Measurements from ENCODE around the gene PARVB. TPM values are rescaled to one million over a fixed set of nuclear protein-coding genes. Genes with fewer than 3 reads are reported as not detected.

The PARVB gene
- total RNA-seq, 2 donors from 2014 or later = 7.3 to 9.2 TPM

DNA sequence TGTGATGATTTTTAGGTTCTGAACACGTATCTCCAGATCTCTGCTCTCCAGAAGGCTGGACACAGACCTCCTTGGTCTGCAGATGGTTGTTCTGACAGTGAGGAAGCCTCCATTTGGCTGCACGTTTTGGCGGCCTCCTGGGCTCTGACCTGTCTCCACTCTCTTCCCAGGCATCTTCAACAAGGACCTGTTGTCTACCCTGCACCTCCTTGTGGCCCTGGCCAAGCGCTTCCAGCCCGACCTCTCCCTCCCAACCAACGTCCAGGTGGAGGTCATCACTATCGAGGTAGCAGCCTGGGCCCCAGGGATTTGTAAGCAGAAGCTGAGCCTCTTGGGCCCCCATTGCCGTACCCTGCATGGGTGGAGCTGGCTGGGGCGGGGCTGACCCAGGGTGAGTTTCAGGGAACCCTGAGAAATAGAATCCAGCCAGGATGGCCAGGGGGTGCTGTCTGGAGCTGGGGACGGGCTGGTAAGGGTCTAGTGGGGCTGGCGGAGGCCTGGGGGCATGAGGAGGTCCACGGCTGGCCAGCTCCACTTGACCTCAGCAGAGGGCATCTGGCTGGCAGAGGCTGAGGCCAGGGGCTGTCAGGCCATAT is 166.4 kb downstream of the PARVB start:
- no peaks in the 10 kb centered on the region for H3K27me3 ChIP-seq
- H3K9me3 ChIP-seq = no peaks in the 10 kb centered on the region
- DNase-seq (no peak), ATAC-seq (no peak)
- H3K27ac ChIP-seq = no peak overlapping the region
- TF ChIP-seq CTCF (IDR thresholded peaks at IDR 0.05) (no peak), POLR2A (IDR thresholded peaks at IDR 0.05) (no peak)
- intact Hi-C loops (cut with DNase I) = no loop called here
- no peaks in the 10 kb centered on the region for H3K36me3 ChIP-seq (replicated peaks in 1 of 2; ENCODE audit: insufficient read depth in 1 of 2, low read depth in 2 of 2)
- H3K4me1 ChIP-seq = no peaks in the 10 kb centered on the region
- no peak overlapping the region for H3K4me3 ChIP-seq
- WGBS, 2 donors = 52 to 58% methylated on average over 6 to 12 of the region's 12 CpGs

- 59 to 60% methylated on average over 8 to 9 of the region's 9 CpGs for WGBS, 2 donors
- ATAC-seq (no peak), DNase-seq (no peak)
Measured at GRCh38 chr22:44191036-44191454, 166.9 kb downstream of the PARVB start.

DNA sequence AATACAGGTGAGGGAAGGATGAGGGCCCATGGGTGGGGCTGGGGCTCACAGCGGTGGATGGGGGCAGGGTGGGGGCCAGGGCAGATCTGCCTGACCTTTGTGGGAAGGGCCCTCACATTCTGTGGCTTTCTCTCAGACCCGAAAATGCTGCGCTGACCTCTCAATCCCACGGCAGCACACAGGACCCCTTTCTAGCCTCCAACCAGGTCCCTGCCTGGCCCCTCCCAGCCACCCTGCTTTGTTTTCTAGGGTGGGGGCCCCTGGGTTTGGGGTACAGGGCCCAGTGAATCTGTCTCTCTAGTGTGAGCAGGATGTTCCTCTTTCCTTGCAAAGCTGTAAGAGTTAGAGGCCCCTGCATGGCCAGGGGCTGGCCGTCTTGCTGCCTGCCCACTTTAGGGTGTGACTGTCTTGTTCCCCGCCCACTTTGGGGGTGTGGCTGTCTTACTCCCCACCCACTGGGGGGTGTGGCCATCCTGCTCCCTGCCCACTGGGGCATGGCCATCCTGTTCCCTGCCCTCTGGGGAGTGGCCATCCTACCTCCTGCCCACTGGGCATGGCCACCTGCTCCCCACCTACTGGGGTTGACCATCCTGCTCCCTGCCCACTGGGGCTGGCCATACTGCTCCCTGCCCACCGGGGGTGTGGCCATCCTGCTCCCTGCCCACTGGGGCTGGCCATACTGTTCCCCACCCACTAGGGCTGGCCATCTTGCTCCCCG is 168.2 kb downstream of the PARVB start:
- ATAC-seq (no peak), DNase-seq (no peak)
- no peak for TF ChIP-seq POLR2A (IDR thresholded peaks at IDR 0.05)
- TF ChIP-seq CTCF (IDR thresholded peaks at IDR 0.05) = no peak
- no peaks in the 10 kb centered on the region for H3K27me3 ChIP-seq
- intact Hi-C loops (cut with DNase I) = no loop called here
- no peaks in the 10 kb centered on the region for H3K36me3 ChIP-seq (replicated peaks in 1 of 2; ENCODE audit: insufficient read depth in 1 of 2, low read depth in 2 of 2)
- no peaks in the 10 kb centered on the region for H3K9me3 ChIP-seq
- 73 to 75% methylated on average over 6 to 8 of the region's 8 CpGs for whole genome bisulfite sequencing, 2 donors
- no peak overlapping the region for H3K4me3 ChIP-seq
- no peaks in the 10 kb centered on the region for H3K4me1 ChIP-seq
- no peak overlapping the region for H3K27ac ChIP-seq

More at GRCh38 chr22:44191036-44191454, 166.9 kb downstream of the PARVB start:
- Histone ChIP-seq H3K36me3 (replicated peaks in 1 of 2; ENCODE audit: insufficient read depth in 1 of 2, low read depth in 2 of 2) (no peaks in the 10 kb centered on the region), H3K9me3 (no peaks in the 10 kb centered on the region), H3K27me3 (no peaks in the 10 kb centered on the region), H3K4me1 (no peaks in the 10 kb centered on the region), H3K4me3 (no peak overlapping the region), H3K27ac (no peak overlapping the region)
- intact Hi-C loops (cut with DNase I) = no loop called here
- no peak for TF ChIP-seq POLR2A (IDR thresholded peaks at IDR 0.05)
- no peak for TF ChIP-seq CTCF (IDR thresholded peaks at IDR 0.05)

GRCh38 chr22:44192816-44193534 is 168.9 kb downstream of the PARVB start:
- H3K27ac ChIP-seq = no peak overlapping the region
- H3K4me1 ChIP-seq = no peaks in the 10 kb centered on the region
- no peak for TF ChIP-seq POLR2A (IDR thresholded peaks at IDR 0.05)
- TF ChIP-seq CTCF (IDR thresholded peaks at IDR 0.05) = no peak
- no peaks in the 10 kb centered on the region for H3K36me3 ChIP-seq (replicated peaks in 1 of 2; ENCODE audit: insufficient read depth in 1 of 2, low read depth in 2 of 2)
- intact Hi-C loops (cut with DNase I) = no loop called here
- ATAC-seq (no peak), DNase-seq (no peak)
- WGBS, 2 donors = 51 to 55% methylated on average over 7 to 11 of the region's 11 CpGs
- no peaks in the 10 kb centered on the region for H3K9me3 ChIP-seq
- no peaks in the 10 kb centered on the region for H3K27me3 ChIP-seq
- H3K4me3 ChIP-seq = no peak overlapping the region

All from body of pancreas (tissue), 4 donors.